CD4-positive, alpha-beta T cell treated with Interleukin-17A for 1 hour (primary cell): ENCODE data around the gene GRAP2.

Experiments
- DNase-seq: peaks from one replicate; pipeline ENCODE4 v3.0.0-alpha.2; 2020

Gene GRAP2

GRCh38 chr22:39995393-39996252, 94.7 kb downstream of the GRAP2 start:
- no peak for DNase-seq

- DNase-seq = no peak
These were observed 95.8 kb downstream of the GRAP2 start for GRCh38 chr22:39996732-39997131.

- no peak for DNase-seq
These were observed 96.5 kb downstream of the GRAP2 start for GRCh38 chr22:39997421-39997820.

GRCh38 chr22:39997939-39998726, 97.2 kb downstream of the GRAP2 start:
- DNase-seq = no peak

- DNase-seq = no peak
These were observed 98.4 kb downstream of the GRAP2 start for GRCh38 chr22:39999144-39999757.

DNA sequence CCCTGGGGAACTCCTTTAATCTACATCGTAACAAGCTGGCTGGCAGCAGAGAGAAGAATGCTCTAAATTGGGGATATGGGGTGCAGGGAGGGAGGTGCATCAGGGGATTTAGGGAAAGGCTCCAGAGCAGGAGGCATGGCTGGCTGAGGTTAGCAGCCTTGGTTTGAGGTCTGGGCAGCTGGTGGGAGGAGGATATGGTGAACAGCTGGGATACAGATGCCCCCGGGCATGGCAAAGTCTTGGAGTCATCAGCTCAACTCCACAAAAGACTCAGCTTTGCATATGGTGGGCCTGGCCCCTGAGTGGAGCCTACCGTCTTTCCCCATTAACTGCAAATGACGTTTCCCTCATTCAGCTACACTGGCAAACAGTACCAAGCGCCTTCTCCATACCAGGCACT, 99.3 kb downstream of the GRAP2 start:
- DNase-seq = no peak

GRCh38 chr22:40001106-40001505, 100.2 kb downstream of the GRAP2 start:
- no peak for DNase-seq

- DNase-seq = no peak
These were observed 101.1 kb downstream of the GRAP2 start for GRCh38 chr22:40001800-40002577.

DNA sequence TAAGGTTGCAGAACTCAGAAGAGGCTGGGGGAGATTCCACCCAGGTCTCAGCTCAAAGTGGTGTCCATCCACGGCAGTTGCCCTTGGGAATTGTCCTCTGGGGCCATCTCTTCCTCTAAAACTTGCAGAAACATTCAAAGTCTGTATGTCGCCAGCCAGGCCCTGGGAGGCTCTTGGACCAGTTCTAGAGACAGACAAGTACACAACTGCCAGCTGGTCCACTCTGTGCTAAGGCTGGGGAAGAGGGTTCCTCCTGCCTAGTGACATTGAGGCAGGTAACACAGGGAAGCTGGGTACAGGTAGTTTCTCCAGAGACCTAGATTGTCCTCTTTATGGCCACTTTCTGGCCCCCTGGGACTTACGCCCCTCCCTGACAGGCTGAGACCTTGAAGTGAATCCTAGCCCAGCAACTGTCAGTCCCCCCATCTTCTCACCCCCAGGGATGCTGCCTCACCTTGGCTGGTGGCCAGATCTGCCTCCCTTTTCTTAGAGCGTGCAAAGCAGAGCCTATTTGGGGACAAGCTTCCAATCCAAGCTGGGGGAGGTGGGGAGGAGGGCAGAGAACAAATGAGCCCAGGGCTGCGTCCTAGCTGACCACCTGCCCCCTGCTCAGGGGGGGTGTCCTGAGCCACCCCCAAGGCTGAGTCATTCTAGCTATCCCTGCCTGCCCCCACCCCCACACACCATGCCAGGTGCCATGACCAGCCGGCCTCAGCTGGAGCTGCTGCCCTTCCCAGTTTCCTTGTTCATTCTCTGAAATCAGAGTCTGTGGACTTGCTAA, 102.2 kb downstream of the GRAP2 start:
- DNase-seq = no peak

DNA sequence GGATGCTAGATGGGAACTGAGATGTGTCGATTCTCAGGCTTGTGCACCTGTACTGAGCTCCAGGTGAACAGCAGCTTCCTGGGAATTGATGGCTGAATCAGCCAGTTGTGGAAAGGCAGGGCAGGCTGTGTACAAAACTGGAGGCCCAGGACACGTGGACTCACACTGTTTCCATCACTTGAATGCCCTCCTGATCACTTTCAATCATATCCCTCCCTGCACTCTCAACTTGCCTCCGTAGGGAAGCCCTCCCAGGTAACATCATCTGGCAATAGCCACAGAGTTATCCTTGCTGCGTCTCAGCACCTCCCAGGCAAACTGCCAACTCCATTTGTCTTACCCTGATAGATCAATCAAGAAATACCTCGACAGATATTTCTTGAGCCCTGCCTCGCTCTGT, 104.0 kb downstream of the GRAP2 start:
- no peak for DNase-seq

DNA sequence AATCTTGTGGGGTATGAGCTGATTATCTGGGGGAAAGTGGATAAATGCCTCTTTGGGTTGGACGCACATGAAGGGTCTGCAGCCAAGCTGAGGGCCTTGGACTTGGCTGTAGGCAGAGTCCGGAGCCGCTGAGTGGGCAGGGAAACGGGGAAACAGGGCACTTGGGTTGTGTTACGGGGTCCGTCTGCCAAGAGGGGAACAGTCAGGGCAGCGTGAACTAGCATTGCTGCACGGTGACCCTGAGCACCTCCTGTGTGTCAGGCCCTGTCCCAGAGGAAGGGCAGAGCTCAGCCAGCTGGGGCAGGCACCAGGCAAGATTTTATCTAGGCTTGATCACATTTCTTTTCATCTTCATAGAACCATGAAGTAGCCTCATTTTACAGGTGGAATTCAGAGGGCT, 105.8 kb downstream of the GRAP2 start:
- DNase-seq = no peak

- no peak for DNase-seq
These were observed 107.2 kb downstream of the GRAP2 start for GRCh38 chr22:40007853-40008710.

- no peak for DNase-seq
These were observed 107.9 kb downstream of the GRAP2 start for GRCh38 chr22:40008726-40009291.

DNA sequence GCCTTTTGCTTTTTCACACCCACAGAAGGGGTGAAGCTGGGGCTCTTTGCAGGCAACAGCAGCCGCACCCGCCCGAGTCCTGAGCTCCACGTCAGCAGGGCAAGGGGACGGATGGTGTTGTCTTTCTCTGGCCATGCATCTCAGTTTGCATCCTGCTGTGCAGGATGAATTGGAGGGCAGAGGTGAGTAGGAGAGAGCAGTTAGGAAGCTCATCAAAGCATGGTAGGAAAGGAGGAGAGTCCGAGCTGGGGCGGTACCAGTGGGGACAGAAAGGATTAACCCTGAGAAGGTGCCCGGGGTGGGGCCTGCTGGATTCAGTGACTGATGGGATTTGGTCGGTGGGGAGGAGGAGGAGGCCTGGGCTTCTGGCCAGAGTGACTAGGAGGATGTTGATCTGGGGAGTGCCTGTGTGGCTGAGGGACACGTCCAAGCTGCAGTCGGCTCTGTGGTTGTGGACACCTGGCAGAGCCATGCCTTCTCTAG, 108.4 kb downstream of the GRAP2 start:
- no peak for DNase-seq

DNA sequence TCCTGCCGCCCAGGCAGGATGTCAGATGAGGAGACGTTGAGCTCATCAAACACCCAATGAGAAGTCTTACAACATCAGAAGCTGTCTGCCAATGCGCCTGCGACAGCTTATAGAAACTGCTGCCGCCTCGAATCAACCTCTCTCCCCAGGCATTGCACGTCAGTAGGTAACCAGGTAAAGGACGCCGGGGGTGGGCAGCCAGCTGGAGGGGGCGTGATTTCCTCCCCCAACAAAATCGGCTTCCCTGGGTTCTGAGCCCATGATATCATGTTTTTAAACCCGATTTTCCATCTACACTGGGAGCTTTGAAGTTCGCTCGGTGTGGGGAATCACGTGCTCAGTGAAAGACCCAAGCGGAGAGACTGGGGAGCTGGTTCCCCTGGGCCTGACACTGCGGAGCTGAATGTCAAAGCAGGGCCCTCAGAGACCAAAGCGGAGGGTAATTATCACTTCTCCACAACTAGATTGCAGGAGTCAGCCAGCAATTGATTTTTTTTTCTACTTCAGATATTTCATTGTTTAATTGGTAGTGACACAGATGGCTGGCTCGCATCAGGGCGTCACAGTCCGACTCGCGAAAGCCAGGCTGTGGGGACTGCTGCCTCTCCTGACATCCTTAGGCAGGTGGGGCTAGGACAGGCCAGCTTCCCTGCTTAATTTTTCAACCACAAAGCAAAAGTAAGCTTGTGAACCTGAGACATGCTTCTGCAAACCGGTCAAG, 109.2 kb downstream of the GRAP2 start:
- peak; percentile 29 for DNase-seq

GRCh38 chr22:40010746-40011145, 109.9 kb downstream of the GRAP2 start:
- DNase-seq = no peak

- no peak for DNase-seq
These were observed 113.9 kb downstream of the GRAP2 start for GRCh38 chr22:40014667-40015248.

GRCh38 chr22:40015358-40015976, 114.6 kb downstream of the GRAP2 start:
- DNase-seq = no peak

- DNase-seq = no peak
These were observed 117.2 kb downstream of the GRAP2 start for GRCh38 chr22:40018051-40018450.
